A549 (cell line): ENCODE measurements around the gene IER3IP1. TPM values are rescaled to one million over a fixed set of nuclear protein-coding genes. Genes with fewer than 3 reads are reported as not detected.

ENCODE experiments used
- ATAC-seq, 2 experiments: fragments of 200-7000 bp in 1 of 2; fragments of >200 bp in 1 of 2; cut with Nextera tagmentation in 1 of 2; cut with Tn5 transposase in 1 of 2; 3 replicates each; pipeline versions ENCODE4 v1.8.0 to v1.9.1; 2018 to 2020; ENCODE audit warnings: mild to moderate bottlenecking in 1 of 2, moderate library complexity in 1 of 2
- CTCF ChIA-PET: fragments of 300-600 bp; sonication (Branson Sonifier 250); formaldehyde crosslinking; extraction: SDS; loops from one replicate; lab custom pipeline; 2021; ENCODE audit warnings: antibody characterized with exemption, inconsistent platforms; lab: Yijun Ruan, JAX
- POLR2A ChIA-PET: fragments of 350-600 bp; formaldehyde crosslinking; extraction: SDS; loops from one replicate; lab custom pipeline; 2021; ENCODE audit warnings: antibody characterized with exemption, inconsistent platforms; lab: Yijun Ruan, JAX
- DNase-seq, 2 experiments: peaks; one replicate each; pipeline versions ENCODE4 v3.0.0 to v3.0.0-alpha.2; 2011 to 2016; ENCODE audit warnings: low read depth in 1 of 2, low spot score in 1 of 2
- FAIRE-seq: peaks from 2 replicates; lab custom pipeline; 2011; peaks lifted over from hg19 to GRCh38; lab: Jason Lieb, UNC
- H3K27ac ChIP-seq, 2 experiments: fragments of >200 bp; sonication (Bioruptor Twin); formaldehyde crosslinking; 3 replicates each; pipeline ENCODE4 v1.5.1; 2016 to 2017
- H3K4me1 ChIP-seq: fragments of >200 bp; sonication (Bioruptor Twin); formaldehyde crosslinking; 3 replicates; pipeline ENCODE4 v1.6.1; 2016
- H3K4me2 ChIP-seq: fragments of >200 bp; sonication (Bioruptor Twin); formaldehyde crosslinking; 3 replicates; pipeline ENCODE4 v1.6.1; 2016
- H3K4me3 ChIP-seq: fragments of >200 bp; sonication (Bioruptor Twin); formaldehyde crosslinking; 3 replicates; pipeline ENCODE4 v1.5.1; 2016
- H3K9me3 ChIP-seq: fragments of >200 bp; sonication (Bioruptor Twin); formaldehyde crosslinking; 3 replicates; pipeline ENCODE4 v1.6.1; 2016
- CBX2 ChIP-seq: fragments of 200-600 bp; sonication (generic); IDR thresholded peaks from 2 replicates; pipeline ENCODE4 v1.6.1; 2016; ENCODE audit warnings: low read depth, mild to moderate bottlenecking, borderline replicate concordance
- CBX8 ChIP-seq: fragments of 200-600 bp; sonication (generic); IDR thresholded peaks from 2 replicates; pipeline ENCODE4 v1.6.1; 2016
- ESRRA ChIP-seq: fragments of 150-350 bp; IDR thresholded peaks from 2 replicates; pipeline ENCODE4 v1.6.1; 2014; ENCODE audit warnings: mild to moderate bottlenecking, low read length, borderline replicate concordance
- FOXS1 ChIP-seq: fragments of 250-450 bp; sonication (Bioruptor Pico); IDR thresholded peaks from 2 replicates; pipeline ENCODE4 v1.5.0; 2020; ENCODE audit warnings: mild to moderate bottlenecking, moderate library complexity
- KDM1A ChIP-seq: fragments of 200-600 bp; sonication (generic); IDR thresholded peaks from 2 replicates; pipeline ENCODE4 v1.6.1; 2016; ENCODE audit warnings: low read depth, mild to moderate bottlenecking
- NPAS2 ChIP-seq: fragments of 250-450 bp; sonication (Bioruptor Pico); IDR thresholded peaks from 2 replicates; pipeline ENCODE4 v1.8.0; 2022; ENCODE audit warnings: mild to moderate bottlenecking, moderate library complexity, borderline replicate concordance
- NR3C1 ChIP-seq: fragments of >200 bp; sonication (Bioruptor Twin); formaldehyde crosslinking; IDR thresholded peaks from 3 replicates; pipeline ENCODE4 v1.6.1; 2017
- RAD21 ChIP-seq, 2 experiments: fragments of >200 bp in 1 of 2; sonication (Bioruptor Twin) in 1 of 2; formaldehyde crosslinking in 1 of 2; IDR thresholded peaks in 1 of 2; conservative IDR thresholded peaks in 1 of 2; 2 replicates in 1 of 2; 3 replicates in 1 of 2; pipeline ENCODE4 v1.6.1; 2012 to 2018; ENCODE audit warnings: inconsistent platforms in 1 of 2
- RCOR1 ChIP-seq: fragments of 150-350 bp; IDR thresholded peaks from 2 replicates; pipeline ENCODE4 v1.6.1; 2014; ENCODE audit warnings: antibody characterized with exemption, low read length, low read depth
- RFX5 ChIP-seq: fragments of 450-650 bp; IDR thresholded peaks from 2 replicates; pipeline ENCODE4 v1.7.1; 2014; ENCODE audit warnings: antibody characterized with exemption, mild to moderate bottlenecking, moderate library complexity
- SREBF2 ChIP-seq: fragments of 450-650 bp; IDR thresholded peaks from 2 replicates; pipeline ENCODE4 v1.6.1; 2014; ENCODE audit warnings: mild to moderate bottlenecking, moderate library complexity
- TFCP2L1 ChIP-seq: fragments of 250-450 bp; sonication (Bioruptor Pico); IDR thresholded peaks from 2 replicates; pipeline ENCODE4 v1.5.0; 2021; ENCODE audit warnings: mild to moderate bottlenecking
- TP53 ChIP-seq: fragments of 250-450 bp; sonication (Bioruptor Pico); IDR thresholded peaks from 2 replicates; pipeline ENCODE4 v1.5.0; 2021; ENCODE audit warnings: mild to moderate bottlenecking, moderate library complexity
- WGBS: methylation state at CpG from one replicate; pipeline ENCODE4 v1.1.6; 2017; ENCODE audit errors: missing lambda C conversion rate; 5-methylcytosine and 5-hydroxymethylcytosine counted together
- polyA plus RNA-seq, 4 experiments: library from polyadenylated mRNA; depleted of rRNA in 3 of 4; stranded (reverse); fragments of >200 nt; fragmentation: RNase III in 1 of 4; extraction: RNeasy Plus Mini Kit Qiagen cat#74134 plus additional on column Dnase treatment in 1 of 4; gene quantifications; 2 replicates in 3 of 4; 3 replicates in 1 of 4; pipeline ENCODE4 v1.2.3, GENCODE V29; 2011 to 2017
- TF ChIP-seq, protein P1 (sequence below): fragments of 250-450 bp; sonication (Bioruptor Pico); IDR thresholded peaks from 2 replicates; pipeline ENCODE4 v1.5.0; 2021; ENCODE audit warnings: mild to moderate bottlenecking, moderate library complexity, borderline replicate concordance
- TF ChIP-seq, protein P2 (sequence below): fragments of >200 bp; sonication (Bioruptor Twin); formaldehyde crosslinking; IDR thresholded peaks from 3 replicates; pipeline ENCODE4 v1.5.1; 2016
- TF ChIP-seq, protein P3 (sequence below): fragments of 150-350 bp; IDR thresholded peaks from 2 replicates; pipeline ENCODE4 v1.6.1; 2014; ENCODE audit warnings: low read depth, mild to moderate bottlenecking, low read length
- TF ChIP-seq, protein P4 (sequence below): IDR thresholded peaks from 2 replicates; pipeline ENCODE4 v1.6.1; 2012; ENCODE audit warnings: low read depth, borderline replicate concordance
- TF ChIP-seq, protein P5 (sequence below): IDR thresholded peaks from 2 replicates; pipeline ENCODE4 v1.6.1; 2012

Gene IER3IP1
- polyA plus RNA-seq, 2 of the 4 experiments (the other 2 are of a cell fraction), result 24.5 to 25.1 TPM

DNA sequence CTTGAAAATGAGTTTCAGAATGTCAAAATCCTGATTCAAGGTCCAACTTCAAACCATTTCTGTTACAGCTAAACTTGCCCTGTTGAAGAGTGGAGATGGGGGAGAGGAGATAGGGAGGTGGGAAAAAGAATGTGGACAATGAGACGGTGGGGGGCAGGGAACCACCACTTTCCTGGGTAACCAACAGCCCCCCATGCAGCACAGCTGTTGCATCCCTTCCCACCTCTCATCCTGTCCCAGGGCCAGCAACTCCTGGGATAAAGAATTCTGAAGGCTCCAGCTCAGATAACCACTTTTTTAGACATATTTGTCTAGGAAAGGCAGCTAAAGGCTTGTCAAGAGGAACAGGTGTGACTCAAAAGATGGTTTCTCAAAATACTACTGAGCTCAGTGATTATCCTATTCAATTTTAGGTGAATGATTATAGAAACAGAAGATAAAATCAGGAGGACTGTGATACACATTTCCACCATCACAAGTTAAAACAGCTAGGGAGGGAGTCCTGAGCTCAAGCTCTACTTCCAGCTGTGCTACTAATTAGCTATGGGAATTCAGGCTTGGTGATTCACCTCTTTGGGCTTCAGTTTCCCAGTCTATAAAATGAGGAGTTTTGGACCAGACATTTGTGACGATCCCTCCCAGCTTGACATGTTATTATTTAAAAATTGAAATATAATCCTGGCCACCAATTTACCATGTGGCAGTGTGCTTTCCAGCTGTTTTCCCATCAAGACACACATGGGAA is 62.2 kb downstream of the IER3IP1 start (continued):
- TF ChIP-seq, protein P1, sequence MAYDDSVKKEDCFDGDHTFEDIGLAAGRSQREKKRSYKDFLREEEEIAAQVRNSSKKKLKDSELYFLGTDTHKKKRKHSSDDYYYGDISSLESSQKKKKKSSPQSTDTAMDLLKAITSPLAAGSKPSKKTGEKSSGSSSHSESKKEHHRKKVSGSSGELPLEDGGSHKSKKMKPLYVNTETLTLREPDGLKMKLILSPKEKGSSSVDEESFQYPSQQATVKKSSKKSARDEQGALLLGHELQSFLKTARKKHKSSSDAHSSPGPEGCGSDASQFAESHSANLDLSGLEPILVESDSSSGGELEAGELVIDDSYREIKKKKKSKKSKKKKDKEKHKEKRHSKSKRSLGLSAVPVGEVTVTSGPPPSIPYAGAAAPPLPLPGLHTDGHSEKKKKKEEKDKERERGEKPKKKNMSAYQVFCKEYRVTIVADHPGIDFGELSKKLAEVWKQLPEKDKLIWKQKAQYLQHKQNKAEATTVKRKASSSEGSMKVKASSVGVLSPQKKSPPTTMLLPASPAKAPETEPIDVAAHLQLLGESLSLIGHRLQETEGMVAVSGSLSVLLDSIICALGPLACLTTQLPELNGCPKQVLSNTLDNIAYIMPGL, result no peak

DNA sequence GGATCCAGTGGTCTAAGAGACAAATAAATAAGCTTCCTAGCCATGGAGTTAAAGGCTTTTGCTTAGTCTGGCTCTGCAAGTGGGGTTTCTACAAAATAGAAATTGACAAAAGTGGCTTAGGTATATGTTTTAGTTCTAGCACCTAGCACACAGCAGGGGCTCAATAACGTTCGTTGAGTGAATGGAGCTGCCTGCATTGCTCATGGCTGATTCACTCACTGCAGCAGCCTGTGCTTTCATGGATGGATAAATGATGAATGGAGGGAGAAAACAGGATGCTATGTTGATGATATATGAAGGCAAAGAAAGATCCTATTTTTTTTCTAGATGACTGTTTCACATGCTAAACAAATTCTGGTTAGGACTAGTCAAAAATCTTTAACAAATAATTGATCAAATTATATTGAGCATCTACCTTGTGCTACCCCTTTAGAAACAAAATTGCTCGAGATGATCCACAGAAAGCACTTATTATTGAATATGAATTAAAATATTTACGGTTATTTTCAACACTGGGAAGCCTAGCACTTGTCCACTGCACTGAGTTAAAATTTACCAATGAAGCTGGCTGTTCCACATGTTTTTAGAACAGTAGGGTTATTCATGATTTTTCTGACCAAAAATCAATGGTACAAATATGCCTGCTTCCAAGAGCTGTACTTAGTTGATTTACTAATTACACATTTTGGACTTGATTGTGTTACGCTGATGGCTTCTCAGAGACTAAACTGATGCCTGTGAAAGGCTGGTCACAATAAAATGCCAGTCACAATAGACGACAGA is 65.5 kb downstream of the IER3IP1 start:
- FAIRE-seq, result no peak
- ATAC-seq, result no peak
- TF ChIP-seq, protein P2, sequence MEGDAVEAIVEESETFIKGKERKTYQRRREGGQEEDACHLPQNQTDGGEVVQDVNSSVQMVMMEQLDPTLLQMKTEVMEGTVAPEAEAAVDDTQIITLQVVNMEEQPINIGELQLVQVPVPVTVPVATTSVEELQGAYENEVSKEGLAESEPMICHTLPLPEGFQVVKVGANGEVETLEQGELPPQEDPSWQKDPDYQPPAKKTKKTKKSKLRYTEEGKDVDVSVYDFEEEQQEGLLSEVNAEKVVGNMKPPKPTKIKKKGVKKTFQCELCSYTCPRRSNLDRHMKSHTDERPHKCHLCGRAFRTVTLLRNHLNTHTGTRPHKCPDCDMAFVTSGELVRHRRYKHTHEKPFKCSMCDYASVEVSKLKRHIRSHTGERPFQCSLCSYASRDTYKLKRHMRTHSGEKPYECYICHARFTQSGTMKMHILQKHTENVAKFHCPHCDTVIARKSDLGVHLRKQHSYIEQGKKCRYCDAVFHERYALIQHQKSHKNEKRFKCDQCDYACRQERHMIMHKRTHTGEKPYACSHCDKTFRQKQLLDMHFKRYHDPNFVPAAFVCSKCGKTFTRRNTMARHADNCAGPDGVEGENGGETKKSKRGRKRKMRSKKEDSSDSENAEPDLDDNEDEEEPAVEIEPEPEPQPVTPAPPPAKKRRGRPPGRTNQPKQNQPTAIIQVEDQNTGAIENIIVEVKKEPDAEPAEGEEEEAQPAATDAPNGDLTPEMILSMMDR, result no peak
- no peak for TF ChIP-seq KDM1A
- no peak for TF ChIP-seq TP53 (CRISPR knock-in tag)
- TF ChIP-seq RCOR1, result no peak
- TF ChIP-seq CBX8, result no peak
- TF ChIP-seq, protein P3, sequence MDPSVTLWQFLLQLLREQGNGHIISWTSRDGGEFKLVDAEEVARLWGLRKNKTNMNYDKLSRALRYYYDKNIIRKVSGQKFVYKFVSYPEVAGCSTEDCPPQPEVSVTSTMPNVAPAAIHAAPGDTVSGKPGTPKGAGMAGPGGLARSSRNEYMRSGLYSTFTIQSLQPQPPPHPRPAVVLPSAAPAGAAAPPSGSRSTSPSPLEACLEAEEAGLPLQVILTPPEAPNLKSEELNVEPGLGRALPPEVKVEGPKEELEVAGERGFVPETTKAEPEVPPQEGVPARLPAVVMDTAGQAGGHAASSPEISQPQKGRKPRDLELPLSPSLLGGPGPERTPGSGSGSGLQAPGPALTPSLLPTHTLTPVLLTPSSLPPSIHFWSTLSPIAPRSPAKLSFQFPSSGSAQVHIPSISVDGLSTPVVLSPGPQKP, result no peak
- no peak for TF ChIP-seq ESRRA
- TF ChIP-seq RFX5, result no peak
- TF ChIP-seq FOXS1 (CRISPR knock-in tag), result no peak
- no peak for TF ChIP-seq CBX2
- no peak for TF ChIP-seq SREBF2
- no peak for TF ChIP-seq NPAS2 (CRISPR knock-in tag)
- TF ChIP-seq, protein P4, sequence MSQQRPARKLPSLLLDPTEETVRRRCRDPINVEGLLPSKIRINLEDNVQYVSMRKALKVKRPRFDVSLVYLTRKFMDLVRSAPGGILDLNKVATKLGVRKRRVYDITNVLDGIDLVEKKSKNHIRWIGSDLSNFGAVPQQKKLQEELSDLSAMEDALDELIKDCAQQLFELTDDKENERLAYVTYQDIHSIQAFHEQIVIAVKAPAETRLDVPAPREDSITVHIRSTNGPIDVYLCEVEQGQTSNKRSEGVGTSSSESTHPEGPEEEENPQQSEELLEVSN, result no peak
- no peak for TF ChIP-seq NR3C1
- no peak for TF ChIP-seq RAD21 (conservative IDR thresholded peaks at IDR 0.05 in 1 of 2, IDR thresholded peaks at IDR 0.05 in 1 of 2)
- TF ChIP-seq TFCP2L1 (CRISPR knock-in tag), result no peak
- TF ChIP-seq, protein P5, sequence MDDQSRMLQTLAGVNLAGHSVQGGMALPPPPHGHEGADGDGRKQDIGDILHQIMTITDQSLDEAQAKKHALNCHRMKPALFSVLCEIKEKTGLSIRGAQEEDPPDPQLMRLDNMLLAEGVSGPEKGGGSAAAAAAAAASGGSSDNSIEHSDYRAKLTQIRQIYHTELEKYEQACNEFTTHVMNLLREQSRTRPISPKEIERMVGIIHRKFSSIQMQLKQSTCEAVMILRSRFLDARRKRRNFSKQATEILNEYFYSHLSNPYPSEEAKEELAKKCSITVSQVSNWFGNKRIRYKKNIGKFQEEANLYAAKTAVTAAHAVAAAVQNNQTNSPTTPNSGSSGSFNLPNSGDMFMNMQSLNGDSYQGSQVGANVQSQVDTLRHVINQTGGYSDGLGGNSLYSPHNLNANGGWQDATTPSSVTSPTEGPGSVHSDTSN, result no peak
- Histone ChIP-seq H3K27ac (no peak overlapping the region), H3K4me2 (no peak overlapping the region), H3K9me3 (no peaks in the 10 kb centered on the region), H3K4me3 (no peak overlapping the region), H3K4me1 (no peaks in the 10 kb centered on the region)
- no peak for DNase-seq
- 86% methylated on average over 6 of the region's 6 CpGs for WGBS
- ChIA-PET POLR2A (no interaction called here), CTCF (interaction anchor here (0.7 to 2.2 kb wide), 4 partner anchors 9 to 95 kb away, joined by 3 to 12 read pairs (median 4); no protein-coding TSS in a partner anchor)
